Measurements from ENCODE around the gene FAM221B. TPM values are rescaled to one million over a fixed set of nuclear protein-coding genes. Genes with fewer than 3 reads are reported as not detected.
A peak's percentile ranks its signal among the peaks of the same experiment; 100 is the strongest.

Gene FAM221B
- total RNA-seq, 4 donors from 2014 or later = not detected

- ATAC-seq (ENCODE audit: low FRiP score) (no peak), DNase-seq (ENCODE audit: low spot score) (no peak)
- TF ChIP-seq CTCF (IDR thresholded peaks at IDR 0.05) = no peak
Measured at GRCh38 chr9:35834260-35835215, 6.0 kb upstream of the FAM221B start.

GRCh38 chr9:35832814-35833213 is 4.3 kb upstream of the FAM221B start:
- no peak for DNase-seq (ENCODE audit: low spot score)
- TF ChIP-seq CTCF (IDR thresholded peaks at IDR 0.05) = no peak

GRCh38 chr9:35831040-35831439 is 2.5 kb upstream of the FAM221B start:
- TF ChIP-seq CTCF (IDR thresholded peaks at IDR 0.05) = no peak
- ATAC-seq (ENCODE audit: low FRiP score) (no peak), DNase-seq (ENCODE audit: low spot score) (no peak)

More at GRCh38 chr9:35832814-35833213, 4.3 kb upstream of the FAM221B start:
- no peak for ATAC-seq (ENCODE audit: low FRiP score)

GRCh38 chr9:35829764-35830096 is 1.2 kb upstream of the FAM221B start:
- no peak for TF ChIP-seq CTCF (IDR thresholded peaks at IDR 0.05)
- ATAC-seq (ENCODE audit: low FRiP score) = no peak
- no peak for DNase-seq (ENCODE audit: low spot score)

- no peak for TF ChIP-seq CTCF (IDR thresholded peaks at IDR 0.05)
- ATAC-seq (ENCODE audit: low FRiP score) = peak; percentile 92
- peak; percentile 98 for DNase-seq (ENCODE audit: low spot score)
Measured at GRCh38 chr9:35829084-35829763, 692 bp upstream of the FAM221B start, which contains the start of gene TMEM8B. TMEM8B (plus strand) TSS chr9:35829228; CDS start chr9:35829448, 220 bp downstream.

GRCh38 chr9:35827486-35827885 is 1.0 kb downstream of the FAM221B start:
- ATAC-seq (ENCODE audit: low FRiP score) = no peak
- no peak for TF ChIP-seq CTCF (IDR thresholded peaks at IDR 0.05)
- no peak for DNase-seq (ENCODE audit: low spot score)

Data from omental fat pad (tissue), 4 donors.